ENCODE measurements around the gene GDF7. TPM values are rescaled to one million over a fixed set of nuclear protein-coding genes. Genes with fewer than 3 reads are reported as not detected.

The GDF7 gene
- polyA plus RNA-seq, 1 of the 3 experiments (the other 2 are of a cell fraction) = 0.02 TPM

DNA sequence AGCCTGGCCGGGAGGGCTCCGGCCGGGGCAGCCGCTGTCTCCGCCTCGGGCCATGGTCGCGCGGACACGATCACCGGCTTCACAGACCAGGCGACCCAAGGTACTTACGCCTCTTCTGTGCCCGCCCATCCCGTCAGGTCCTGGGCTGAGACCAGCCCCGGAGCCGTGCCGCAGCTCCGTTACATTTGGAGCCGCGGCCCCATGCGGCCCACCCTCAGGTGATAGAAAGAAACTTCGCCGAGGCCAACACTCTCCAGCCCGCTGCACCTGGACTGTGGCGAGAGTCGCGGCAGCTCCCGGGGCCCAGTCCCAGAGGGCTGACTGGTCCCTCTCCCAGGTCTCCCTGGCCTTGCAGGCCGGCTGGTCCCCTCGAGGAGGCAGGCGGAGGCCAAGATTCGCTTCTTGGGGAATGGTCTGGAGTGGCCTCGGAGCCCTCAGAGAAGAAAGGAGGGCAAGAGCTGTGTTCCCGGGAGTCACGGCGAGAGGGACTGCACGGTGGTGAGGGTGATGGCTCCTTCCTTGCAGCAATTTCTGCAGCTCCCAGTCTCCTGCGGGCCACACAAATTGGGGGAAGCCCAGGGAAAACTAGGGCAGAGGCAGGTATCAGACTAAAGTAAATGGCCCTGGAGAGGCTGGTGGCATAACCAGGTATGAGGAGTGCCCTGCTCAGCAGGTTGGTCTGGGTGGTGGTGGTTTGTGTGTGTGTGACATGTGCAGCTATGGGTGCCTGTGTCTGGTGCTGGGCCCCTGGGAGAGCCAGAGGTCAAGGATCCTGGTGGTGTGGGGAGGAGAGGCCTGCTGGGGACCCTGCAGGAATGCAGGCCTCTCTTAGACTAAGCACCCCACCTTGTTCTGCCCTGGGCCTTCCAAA lies 822 bp downstream of the GDF7 start:
- Histone ChIP-seq H3F3A (replicated peaks; ENCODE audit: insufficient read depth) (no peaks in the 10 kb centered on the region), H3K4me3 (ENCODE audit: low read depth in 2 of 2, low read length in 1 of 2) (peak overlapping the region; percentile 37 to 52), H3K9ac (no peak overlapping the region), H3K4me1 (ENCODE audit: control insufficient read depth in 1 of 2, insufficient read depth in 2 of 2, low read depth in 1 of 2, low read length in 1 of 2) (peaks cover 0 to 26% of the 10 kb centered on the region in 2 experiments; a peak in 2 of 4 replicates), H4K20me1 (ENCODE audit: insufficient read depth) (no peaks in the 10 kb centered on the region), H3K79me2 (ENCODE audit: insufficient read depth) (no peaks in the 10 kb centered on the region), H3K9me2 (no peaks in the 10 kb centered on the region), H3K4me2 (peak overlapping the region; percentile 75; the same call in 1 of the 2 replicates), H3K27me3 (ENCODE audit: insufficient read depth) (peaks cover 85% of the 10 kb centered on the region), H3K36me3 (replicated peaks in 1 of 2; ENCODE audit: control insufficient read depth in 1 of 2, insufficient read depth in 2 of 2, low read length in 1 of 2) (no peaks in the 10 kb centered on the region), H2AFZ (ENCODE audit: low read depth) (no peak overlapping the region), H3K9me3 (no peaks in the 10 kb centered on the region), H3K27ac (ENCODE audit: low read depth in 2 of 2, low read length in 1 of 2) (no peak overlapping the region)
- ChIA-PET CTCF (interaction anchor here (0.8 to 9.8 kb wide), 10 partner anchors 7 to 449 kb away, joined by 3 to 427 read pairs (median 8); partner anchors contain the start of gene HS1BP3), POLR2A (interaction anchor here (0.5 kb wide), 1 partner anchor 168 kb away, joined by 3 read pairs; no protein-coding TSS in a partner anchor)
- DNase-seq = peak; percentile 47
- WGBS (ENCODE audit: low lambda C conversion rate) = 74% methylated on average over 29 of the region's 39 CpGs
- TF ChIP-seq FOXM1 (IDR thresholded peaks at IDR 0.05; ENCODE audit: low read depth) (no peak), FOXJ3 (CRISPR knock-in tag; IDR thresholded peaks at IDR 0.05) (no peak), TCF12 (IDR thresholded peaks at IDR 0.05) (no peak), TAF1 (IDR thresholded peaks at IDR 0.05; ENCODE audit: borderline replicate concordance, low read depth, low read length) (no peak), MXI1 (IDR thresholded peaks at IDR 0.05; ENCODE audit: low read depth, low read length) (no peak), GATA2 (CRISPR knock-in tag; IDR thresholded peaks at IDR 0.05) (no peak), JUND (IDR thresholded peaks at IDR 0.05) (no peak), YY1 (IDR thresholded peaks at IDR 0.05; ENCODE audit: low read depth) (no peak)
- TF ChIP-seq, protein P1, sequence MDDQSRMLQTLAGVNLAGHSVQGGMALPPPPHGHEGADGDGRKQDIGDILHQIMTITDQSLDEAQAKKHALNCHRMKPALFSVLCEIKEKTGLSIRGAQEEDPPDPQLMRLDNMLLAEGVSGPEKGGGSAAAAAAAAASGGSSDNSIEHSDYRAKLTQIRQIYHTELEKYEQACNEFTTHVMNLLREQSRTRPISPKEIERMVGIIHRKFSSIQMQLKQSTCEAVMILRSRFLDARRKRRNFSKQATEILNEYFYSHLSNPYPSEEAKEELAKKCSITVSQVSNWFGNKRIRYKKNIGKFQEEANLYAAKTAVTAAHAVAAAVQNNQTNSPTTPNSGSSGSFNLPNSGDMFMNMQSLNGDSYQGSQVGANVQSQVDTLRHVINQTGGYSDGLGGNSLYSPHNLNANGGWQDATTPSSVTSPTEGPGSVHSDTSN (IDR thresholded peaks at IDR 0.05) = no peak
- TF ChIP-seq, protein P2, sequence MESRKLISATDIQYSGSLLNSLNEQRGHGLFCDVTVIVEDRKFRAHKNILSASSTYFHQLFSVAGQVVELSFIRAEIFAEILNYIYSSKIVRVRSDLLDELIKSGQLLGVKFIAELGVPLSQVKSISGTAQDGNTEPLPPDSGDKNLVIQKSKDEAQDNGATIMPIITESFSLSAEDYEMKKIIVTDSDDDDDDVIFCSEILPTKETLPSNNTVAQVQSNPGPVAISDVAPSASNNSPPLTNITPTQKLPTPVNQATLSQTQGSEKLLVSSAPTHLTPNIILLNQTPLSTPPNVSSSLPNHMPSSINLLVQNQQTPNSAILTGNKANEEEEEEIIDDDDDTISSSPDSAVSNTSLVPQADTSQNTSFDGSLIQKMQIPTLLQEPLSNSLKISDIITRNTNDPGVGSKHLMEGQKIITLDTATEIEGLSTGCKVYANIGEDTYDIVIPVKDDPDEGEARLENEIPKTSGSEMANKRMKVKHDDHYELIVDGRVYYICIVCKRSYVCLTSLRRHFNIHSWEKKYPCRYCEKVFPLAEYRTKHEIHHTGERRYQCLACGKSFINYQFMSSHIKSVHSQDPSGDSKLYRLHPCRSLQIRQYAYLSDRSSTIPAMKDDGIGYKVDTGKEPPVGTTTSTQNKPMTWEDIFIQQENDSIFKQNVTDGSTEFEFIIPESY (IDR thresholded peaks at IDR 0.05; ENCODE audit: borderline replicate concordance, low read depth) = no peak
- TF ChIP-seq, protein P3, sequence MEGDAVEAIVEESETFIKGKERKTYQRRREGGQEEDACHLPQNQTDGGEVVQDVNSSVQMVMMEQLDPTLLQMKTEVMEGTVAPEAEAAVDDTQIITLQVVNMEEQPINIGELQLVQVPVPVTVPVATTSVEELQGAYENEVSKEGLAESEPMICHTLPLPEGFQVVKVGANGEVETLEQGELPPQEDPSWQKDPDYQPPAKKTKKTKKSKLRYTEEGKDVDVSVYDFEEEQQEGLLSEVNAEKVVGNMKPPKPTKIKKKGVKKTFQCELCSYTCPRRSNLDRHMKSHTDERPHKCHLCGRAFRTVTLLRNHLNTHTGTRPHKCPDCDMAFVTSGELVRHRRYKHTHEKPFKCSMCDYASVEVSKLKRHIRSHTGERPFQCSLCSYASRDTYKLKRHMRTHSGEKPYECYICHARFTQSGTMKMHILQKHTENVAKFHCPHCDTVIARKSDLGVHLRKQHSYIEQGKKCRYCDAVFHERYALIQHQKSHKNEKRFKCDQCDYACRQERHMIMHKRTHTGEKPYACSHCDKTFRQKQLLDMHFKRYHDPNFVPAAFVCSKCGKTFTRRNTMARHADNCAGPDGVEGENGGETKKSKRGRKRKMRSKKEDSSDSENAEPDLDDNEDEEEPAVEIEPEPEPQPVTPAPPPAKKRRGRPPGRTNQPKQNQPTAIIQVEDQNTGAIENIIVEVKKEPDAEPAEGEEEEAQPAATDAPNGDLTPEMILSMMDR (IDR thresholded peaks at IDR 0.05) = no peak
